Uterus (tissue), 4 donors: Measurements from ENCODE around the gene MAGI2. TPM values are rescaled to one million over a fixed set of nuclear protein-coding genes. Genes with fewer than 3 reads are reported as not detected.
A peak's percentile ranks its signal among the peaks of the same experiment; 100 is the strongest.
"Not testable (repeated sequence)": the region's sequence is repeated elsewhere in the genome, so short reads cannot be mapped to it uniquely, and the experiment has no call there.

Source experiments
- DNase-seq, 2 donors: peaks; one replicate each; pipeline ENCODE4 v3.0.0-alpha.2; 2019 to 2020
- H3K27ac ChIP-seq, 2 donors: fragments of 200-600 bp; sonication (generic); 1 replicate in 1 of 2; 2 replicates in 1 of 2; pipeline ENCODE4 v1.5.1; 2016 to 2018
- H3K27me3 ChIP-seq, 2 donors: fragments of 200-600 bp; sonication (generic); one replicate each; pipeline ENCODE4 v1.5.1; 2018 to 2019; ENCODE audit warnings: control low read depth in 1 of 2
- H3K36me3 ChIP-seq, 2 donors: fragments of 200-600 bp; sonication (generic); one replicate each; pipeline ENCODE4 v1.5.1; 2019; ENCODE audit warnings: control low read depth in 1 of 2
- H3K4me1 ChIP-seq, 2 donors: fragments of 200-600 bp; sonication (generic); one replicate each; pipeline ENCODE4 v1.5.1; 2018 to 2019; ENCODE audit warnings: control low read depth in 1 of 2
- H3K4me3 ChIP-seq, 2 donors: fragments of 200-600 bp; sonication (generic); 1 replicate in 1 of 2; 2 replicates in 1 of 2; pipeline ENCODE4 v1.5.1; 2018 to 2019; ENCODE audit warnings: mild to moderate bottlenecking in 1 of 2
- H3K9me3 ChIP-seq, 2 donors: fragments of 200-600 bp; sonication (generic); one replicate each; pipeline ENCODE4 v1.5.1; 2019; ENCODE audit warnings: control low read depth in 1 of 2
- POLR2A ChIP-seq, 2 donors: fragments of 450-650 bp; IDR thresholded peaks; one replicate each; pipeline ENCODE4 v1.6.1; 2016; ENCODE audit warnings: antibody characterized with exemption in 2 of 2, mild to moderate bottlenecking in 1 of 2, moderate library complexity in 1 of 2
- intact Hi-C: fragments of 100-400 bp; cut with DNase I; formaldehyde crosslinking; loops from one replicate; pipeline ENCODE4 v1.15.1; 2023; ENCODE audit warnings: low total_unique reads
- total RNA-seq, 4 donors: library from RNA; depleted of rRNA in 3 of 4; stranded (reverse); fragments of >200 nt in 3 of 4; gene quantifications; one replicate each; pipeline versions ENCODE4 v1.1.0 to v1.2.4, GENCODE V29; 2014 to 2023
- TF ChIP-seq, protein P1 (sequence below), 4 experiments: fragments of 200-600 bp in 2 of 4; fragments of 450-650 bp in 2 of 4; sonication (generic) in 2 of 4; IDR thresholded peaks; one replicate each; pipeline ENCODE4 v1.5.1; 2016 to 2019; ENCODE audit warnings: antibody characterized with exemption in 4 of 4, mild to moderate bottlenecking in 2 of 4, moderate library complexity in 1 of 4
- donor health status: DM: yes; HTN: yes; CAD: no.

Gene MAGI2
- total RNA-seq, 4 donors from 2014 or later: 5.3 to 23.2 (median 13.8) TPM

DNA sequence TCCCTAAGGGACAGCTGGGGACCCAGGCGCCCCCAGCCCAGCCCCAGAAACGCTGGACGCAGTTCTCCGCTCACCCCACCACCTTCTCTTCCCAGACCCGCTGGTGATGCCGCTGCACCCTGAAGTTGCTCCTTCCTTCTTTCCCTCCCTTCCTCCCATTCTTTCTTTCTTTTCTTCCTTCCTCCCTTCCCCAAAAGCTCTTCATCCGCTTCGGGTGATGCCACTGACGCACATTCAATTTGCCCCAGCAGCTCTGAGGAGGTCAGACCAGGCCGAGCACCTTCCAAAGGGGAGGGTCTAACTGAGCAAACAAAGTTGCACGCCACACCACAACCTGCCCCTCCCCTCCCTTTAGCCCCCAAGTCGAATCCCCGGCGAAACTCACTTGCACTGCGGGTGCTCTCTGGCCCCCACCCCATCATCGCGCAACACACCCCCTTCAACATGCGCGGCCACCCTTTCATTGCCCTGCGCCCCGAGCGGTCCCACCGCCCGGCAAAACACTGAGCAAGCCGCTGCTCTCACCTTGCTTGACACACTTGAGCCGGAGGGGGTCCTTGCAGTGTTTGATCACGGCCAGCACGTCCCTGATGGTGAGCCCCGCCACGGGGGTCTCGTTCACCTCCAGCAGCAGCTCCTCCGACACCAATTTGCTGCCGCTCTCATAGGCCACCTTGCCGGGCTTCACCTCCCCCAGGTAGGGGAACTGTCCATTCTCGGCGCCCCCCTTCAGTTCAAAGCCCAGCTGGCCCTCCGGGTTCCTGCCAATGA lies 787 bp downstream of the MAGI2 start:
- H3K4me1 ChIP-seq: peaks cover 0 to 8% of the 10 kb centered on the region in 2 donors
- peak; percentile 20 to 32 for DNase-seq
- no peaks in the 10 kb centered on the region for H3K27me3 ChIP-seq
- peak overlapping the region; percentile 83 to 85 for H3K4me3 ChIP-seq
- TF ChIP-seq, protein P1, sequence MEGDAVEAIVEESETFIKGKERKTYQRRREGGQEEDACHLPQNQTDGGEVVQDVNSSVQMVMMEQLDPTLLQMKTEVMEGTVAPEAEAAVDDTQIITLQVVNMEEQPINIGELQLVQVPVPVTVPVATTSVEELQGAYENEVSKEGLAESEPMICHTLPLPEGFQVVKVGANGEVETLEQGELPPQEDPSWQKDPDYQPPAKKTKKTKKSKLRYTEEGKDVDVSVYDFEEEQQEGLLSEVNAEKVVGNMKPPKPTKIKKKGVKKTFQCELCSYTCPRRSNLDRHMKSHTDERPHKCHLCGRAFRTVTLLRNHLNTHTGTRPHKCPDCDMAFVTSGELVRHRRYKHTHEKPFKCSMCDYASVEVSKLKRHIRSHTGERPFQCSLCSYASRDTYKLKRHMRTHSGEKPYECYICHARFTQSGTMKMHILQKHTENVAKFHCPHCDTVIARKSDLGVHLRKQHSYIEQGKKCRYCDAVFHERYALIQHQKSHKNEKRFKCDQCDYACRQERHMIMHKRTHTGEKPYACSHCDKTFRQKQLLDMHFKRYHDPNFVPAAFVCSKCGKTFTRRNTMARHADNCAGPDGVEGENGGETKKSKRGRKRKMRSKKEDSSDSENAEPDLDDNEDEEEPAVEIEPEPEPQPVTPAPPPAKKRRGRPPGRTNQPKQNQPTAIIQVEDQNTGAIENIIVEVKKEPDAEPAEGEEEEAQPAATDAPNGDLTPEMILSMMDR (IDR thresholded peaks at IDR 0.05): no peak
- TF ChIP-seq POLR2A (IDR thresholded peaks at IDR 0.05): peak in 1 of 2 donors; percentile 17
- no peaks in the 10 kb centered on the region for H3K9me3 ChIP-seq
- no peaks in the 10 kb centered on the region for H3K36me3 ChIP-seq
- intact Hi-C loops: no loop called here
- peak overlapping the region; percentile 94 to 97 for H3K27ac ChIP-seq

DNA sequence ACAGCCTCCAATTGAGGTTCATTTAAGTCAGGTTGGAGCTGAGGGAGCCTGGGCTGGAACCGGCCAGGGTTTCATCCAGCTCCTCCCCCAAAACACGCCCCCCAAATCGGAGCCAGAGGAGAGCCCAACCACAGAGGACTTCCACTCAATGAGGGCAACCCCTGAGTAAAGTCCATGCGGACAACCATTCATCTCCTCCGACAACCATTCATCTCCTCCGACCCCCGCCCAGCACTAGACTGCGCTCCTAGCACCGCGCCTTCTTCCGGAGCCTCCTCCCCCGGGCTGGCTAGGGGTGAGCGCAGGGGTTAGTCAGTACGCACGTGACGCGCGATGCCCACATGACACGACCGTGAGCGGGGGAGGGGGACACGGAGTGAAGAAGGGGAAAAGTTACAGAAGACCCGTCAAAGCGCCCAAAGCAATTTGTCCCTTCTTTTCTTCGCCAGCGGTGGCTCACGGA lies 1.4 kb downstream of the MAGI2 start:
- peak overlapping the region; percentile 94 to 97 for H3K27ac ChIP-seq
- no peaks in the 10 kb centered on the region for H3K9me3 ChIP-seq
- peak overlapping the region; percentile 83 to 85 for H3K4me3 ChIP-seq
- H3K27me3 ChIP-seq: no peaks in the 10 kb centered on the region
- intact Hi-C loops: no loop called here
- H3K4me1 ChIP-seq: peaks cover 0 to 8% of the 10 kb centered on the region in 2 donors
- no peaks in the 10 kb centered on the region for H3K36me3 ChIP-seq
- peak; percentile 81 to 88 for DNase-seq
- TF ChIP-seq, protein P1 (IDR thresholded peaks at IDR 0.05): no peak
- TF ChIP-seq POLR2A (IDR thresholded peaks at IDR 0.05): peak; percentile 52 to 64

DNA sequence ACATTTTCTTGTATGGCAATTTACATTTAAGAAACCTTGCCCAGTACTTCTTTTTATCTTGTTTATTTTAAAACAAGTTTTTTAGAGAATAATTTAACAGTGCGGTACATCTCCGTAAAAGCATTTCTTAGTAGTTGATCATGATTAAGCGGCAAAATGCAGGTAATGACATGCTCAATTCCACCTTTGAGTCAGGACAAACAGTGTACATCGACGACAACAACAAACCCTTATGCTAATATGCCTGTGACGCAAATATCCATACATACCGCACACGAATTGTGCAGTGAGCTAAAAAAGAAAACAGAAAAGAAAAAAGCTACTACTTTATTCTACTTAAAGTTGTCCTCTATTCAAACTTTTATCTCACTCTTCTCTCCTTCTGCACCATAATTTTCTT lies 1.9 kb downstream of the MAGI2 start:
- Histone ChIP-seq H3K27me3 (no peaks in the 10 kb centered on the region), H3K4me1 (peaks cover 0 to 8% of the 10 kb centered on the region in 2 donors), H3K27ac (peak overlapping the region; percentile 94 to 97), H3K36me3 (no peaks in the 10 kb centered on the region), H3K9me3 (no peaks in the 10 kb centered on the region), H3K4me3 (peak overlapping the region; percentile 83 to 85)
- DNase-seq: no peak
- intact Hi-C loops: no loop called here
- TF ChIP-seq, protein P1 (IDR thresholded peaks at IDR 0.05): no peak
- TF ChIP-seq POLR2A (IDR thresholded peaks at IDR 0.05): no peak

DNA sequence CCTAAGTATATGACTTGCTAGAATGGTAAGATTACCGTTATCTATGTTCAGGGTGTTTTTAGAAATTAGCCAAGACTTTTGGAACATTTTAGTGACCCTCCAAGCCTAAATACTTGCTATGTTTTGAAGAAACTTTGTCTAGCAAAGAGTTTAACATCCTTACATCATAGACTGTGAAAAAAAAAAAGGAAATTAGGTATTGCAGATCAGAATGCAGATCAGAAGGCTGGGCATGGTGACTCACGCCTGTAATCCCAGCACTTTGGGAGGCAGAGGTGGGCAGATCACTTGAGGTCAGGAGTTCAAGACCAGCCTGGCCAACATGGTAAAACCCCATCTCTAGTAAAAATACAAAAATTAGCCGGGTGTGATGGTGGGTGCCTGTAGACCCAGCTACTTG lies 10.7 kb downstream of the MAGI2 start:
- H3K27me3 ChIP-seq, H3K4me3 ChIP-seq, H3K4me1 ChIP-seq, H3K9me3 ChIP-seq, H3K27ac ChIP-seq, DNase-seq, intact Hi-C loops, H3K36me3 ChIP-seq: not testable (repeated sequence)

DNA sequence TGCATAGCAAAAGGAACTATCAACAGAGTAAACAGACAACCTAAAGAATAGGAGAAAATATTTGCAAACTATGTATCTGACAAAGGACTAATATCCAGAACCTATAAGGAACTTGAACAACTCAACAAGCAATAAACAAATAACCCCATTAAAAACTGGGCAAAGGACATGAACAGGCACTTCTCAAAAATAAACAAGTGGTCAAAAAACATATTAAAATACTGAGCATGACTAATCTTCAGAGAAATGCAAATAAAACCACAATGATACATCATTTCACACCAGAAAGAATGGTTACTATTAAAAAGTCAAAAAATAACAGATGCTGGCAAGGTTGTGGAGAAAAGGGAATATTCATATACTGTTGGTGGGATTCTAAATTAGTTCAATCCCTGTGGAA lies 17.1 kb downstream of the MAGI2 start:
- no peaks in the 10 kb centered on the region for H3K4me1 ChIP-seq
- no peaks in the 10 kb centered on the region for H3K36me3 ChIP-seq
- no peak overlapping the region for H3K4me3 ChIP-seq
- TF ChIP-seq POLR2A (IDR thresholded peaks at IDR 0.05): no peak
- TF ChIP-seq, protein P1 (IDR thresholded peaks at IDR 0.05): no peak
- no peaks in the 10 kb centered on the region for H3K9me3 ChIP-seq
- H3K27me3 ChIP-seq: no peaks in the 10 kb centered on the region
- DNase-seq: no peak
- intact Hi-C loops: no loop called here
- no peak overlapping the region for H3K27ac ChIP-seq
